Neutrophil (primary cell): ENCODE measurements around the gene OMD.

Experiments
- H3K27ac ChIP-seq: fragments of 200-600 bp; sonication (generic); 2 replicates; pipeline ENCODE4 v1.5.1; 2016; ENCODE audit warnings: mild to moderate bottlenecking, moderate library complexity
- H3K27me3 ChIP-seq: fragments of 200-600 bp; sonication (generic); 2 replicates; pipeline ENCODE4 v1.6.0; 2016; ENCODE audit warnings: mild to moderate bottlenecking
- H3K36me3 ChIP-seq: fragments of 200-600 bp; sonication (generic); 2 replicates; pipeline ENCODE4 v1.5.1; 2017
- H3K4me1 ChIP-seq, 2 experiments: fragments of 200-600 bp in 1 of 2; sonication (generic) in 1 of 2; 1 replicate in 1 of 2; 2 replicates in 1 of 2; pipeline versions ENCODE4 v1.5.1 to v1.6.1; 2013 to 2016; ENCODE audit warnings: low read depth in 1 of 2, low read length in 1 of 2, mild to moderate bottlenecking in 1 of 2, moderate library complexity in 1 of 2; ENCODE audit not compliant: control insufficient read depth in 1 of 2, insufficient read depth in 1 of 2
- H3K4me3 ChIP-seq, 2 experiments: fragments of 200-600 bp in 1 of 2; sonication (generic) in 1 of 2; 1 replicate in 1 of 2; 2 replicates in 1 of 2; pipeline ENCODE4 v1.5.1; 2013 to 2016; ENCODE audit warnings: low read depth in 1 of 2, low read length in 1 of 2, mild to moderate bottlenecking in 1 of 2, moderate library complexity in 1 of 2
- H3K9me3 ChIP-seq: fragments of 200-600 bp; sonication (generic); 2 replicates; pipeline ENCODE4 v1.5.1; 2016
- TF ChIP-seq, protein P1 (sequence below): fragments of 200-600 bp; sonication (generic); IDR thresholded peaks from 2 replicates; pipeline ENCODE4 v1.5.1; 2016; ENCODE audit warnings: antibody characterized with exemption

Gene OMD

GRCh38 chr9:92404042-92404836, 20.0 kb downstream of the OMD start, which contains the start of gene OGN:
Gene OGN (minus strand): TSS chr9:92404578. CDS start chr9:92403407, 1,171 bp downstream.
- Histone ChIP-seq H3K27ac (no peak within 1 kb of the TSS), H3K4me3 (no peak within 1 kb of the TSS), H3K27me3 (no peaks in the 10 kb centered on the region), H3K4me1 (peaks cover 7 to 9% of the 10 kb centered on the region in 2 experiments), H3K9me3 (no peaks in the 10 kb centered on the region), H3K36me3 (no peaks in the 10 kb centered on the region)
- TF ChIP-seq, protein P1, sequence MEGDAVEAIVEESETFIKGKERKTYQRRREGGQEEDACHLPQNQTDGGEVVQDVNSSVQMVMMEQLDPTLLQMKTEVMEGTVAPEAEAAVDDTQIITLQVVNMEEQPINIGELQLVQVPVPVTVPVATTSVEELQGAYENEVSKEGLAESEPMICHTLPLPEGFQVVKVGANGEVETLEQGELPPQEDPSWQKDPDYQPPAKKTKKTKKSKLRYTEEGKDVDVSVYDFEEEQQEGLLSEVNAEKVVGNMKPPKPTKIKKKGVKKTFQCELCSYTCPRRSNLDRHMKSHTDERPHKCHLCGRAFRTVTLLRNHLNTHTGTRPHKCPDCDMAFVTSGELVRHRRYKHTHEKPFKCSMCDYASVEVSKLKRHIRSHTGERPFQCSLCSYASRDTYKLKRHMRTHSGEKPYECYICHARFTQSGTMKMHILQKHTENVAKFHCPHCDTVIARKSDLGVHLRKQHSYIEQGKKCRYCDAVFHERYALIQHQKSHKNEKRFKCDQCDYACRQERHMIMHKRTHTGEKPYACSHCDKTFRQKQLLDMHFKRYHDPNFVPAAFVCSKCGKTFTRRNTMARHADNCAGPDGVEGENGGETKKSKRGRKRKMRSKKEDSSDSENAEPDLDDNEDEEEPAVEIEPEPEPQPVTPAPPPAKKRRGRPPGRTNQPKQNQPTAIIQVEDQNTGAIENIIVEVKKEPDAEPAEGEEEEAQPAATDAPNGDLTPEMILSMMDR = no peak

DNA sequence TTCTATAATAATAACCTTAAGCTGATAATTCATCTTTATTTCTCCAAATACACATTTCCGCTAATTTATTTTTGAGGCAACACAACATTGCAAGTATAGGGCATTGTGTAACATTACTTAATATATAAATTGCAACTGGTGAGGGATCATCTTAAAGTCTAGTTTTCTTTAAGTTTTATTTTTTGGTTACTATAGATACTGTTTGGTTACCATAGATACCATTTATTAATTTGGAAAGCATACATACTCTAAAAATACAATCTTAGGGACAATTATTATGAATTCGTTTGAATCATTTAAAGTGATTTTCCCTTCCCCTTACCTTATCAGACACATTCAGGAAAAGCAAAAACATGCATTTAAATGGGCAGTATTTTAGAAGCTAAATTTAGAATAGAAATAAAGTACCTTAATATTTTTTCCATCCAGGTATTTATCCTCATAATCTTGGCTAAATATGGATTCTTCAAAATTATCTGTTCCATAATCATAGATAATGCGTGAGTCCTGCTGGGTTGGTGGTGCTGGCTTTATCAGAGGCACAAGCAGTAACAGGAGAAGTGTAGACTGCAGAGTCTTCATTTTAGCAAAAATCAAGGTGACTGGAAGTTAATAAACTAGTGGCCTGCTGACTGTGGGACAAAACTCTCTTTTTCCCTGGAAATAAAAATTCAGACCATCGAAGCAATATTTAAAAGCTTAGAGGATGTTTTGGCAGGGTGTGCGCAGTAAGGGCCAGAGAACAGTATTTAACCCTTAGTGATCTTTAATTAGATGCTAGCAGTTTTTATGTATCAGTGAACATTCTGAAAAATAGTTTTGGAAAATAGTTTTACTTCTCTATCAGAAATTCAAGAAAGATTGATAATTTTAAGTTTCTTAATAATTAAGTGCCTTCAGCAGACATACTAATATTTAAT, 21.2 kb downstream of the OMD start:
- H3K4me1 ChIP-seq = peaks cover 7 to 9% of the 10 kb centered on the region in 2 experiments
- H3K27me3 ChIP-seq = no peaks in the 10 kb centered on the region
- no peaks in the 10 kb centered on the region for H3K9me3 ChIP-seq
- TF ChIP-seq, protein P1 = no peak
- H3K36me3 ChIP-seq = no peaks in the 10 kb centered on the region
- H3K4me3 ChIP-seq = no peak overlapping the region
- H3K27ac ChIP-seq = no peak overlapping the region

DNA sequence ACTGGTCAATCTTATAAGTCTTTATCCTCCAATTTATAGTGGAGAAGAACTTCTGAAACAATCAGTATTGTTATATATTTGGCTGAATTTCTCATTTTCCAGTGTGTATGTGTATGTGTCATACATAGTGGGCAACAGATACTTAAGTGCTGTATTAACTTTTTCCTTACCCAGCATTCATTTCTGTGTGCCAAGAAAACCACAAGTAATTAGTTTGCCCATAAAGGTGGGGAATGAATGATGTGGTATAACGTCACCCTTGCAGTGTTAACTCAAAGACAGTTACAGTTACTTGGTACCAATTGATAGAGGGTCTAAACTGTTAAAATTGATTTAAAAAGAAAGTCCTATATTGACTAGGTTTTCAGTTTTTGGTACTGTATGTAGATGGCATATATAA, 21.9 kb downstream of the OMD start:
- no peak overlapping the region for H3K27ac ChIP-seq
- no peaks in the 10 kb centered on the region for H3K27me3 ChIP-seq
- no peak overlapping the region for H3K4me3 ChIP-seq
- TF ChIP-seq, protein P1 = no peak
- peaks cover 7 to 9% of the 10 kb centered on the region in 2 experiments for H3K4me1 ChIP-seq
- no peaks in the 10 kb centered on the region for H3K9me3 ChIP-seq
- H3K36me3 ChIP-seq = no peaks in the 10 kb centered on the region

DNA sequence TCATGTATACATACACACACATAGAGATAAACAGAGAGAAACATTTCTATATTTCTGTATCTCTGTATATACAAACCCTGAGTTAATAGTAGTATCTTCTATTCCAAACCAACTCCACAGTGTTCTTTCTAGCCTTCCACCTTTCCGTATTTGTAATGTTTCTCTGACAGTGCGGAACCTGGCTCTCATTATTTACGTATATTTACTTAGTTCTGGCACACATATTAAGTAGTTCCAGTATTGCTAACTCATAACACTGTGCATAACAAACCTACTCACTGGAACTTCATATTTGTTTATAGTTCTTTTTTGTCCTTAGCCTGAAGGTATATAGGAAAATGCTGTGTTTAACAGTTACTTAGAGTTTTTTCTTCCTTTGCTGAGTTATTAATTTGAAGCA, 26.4 kb downstream of the OMD start:
- no peaks in the 10 kb centered on the region for H3K4me1 ChIP-seq
- no peaks in the 10 kb centered on the region for H3K36me3 ChIP-seq
- TF ChIP-seq, protein P1 = no peak
- no peaks in the 10 kb centered on the region for H3K9me3 ChIP-seq
- H3K27ac ChIP-seq = no peak overlapping the region
- H3K4me3 ChIP-seq = no peak overlapping the region
- no peaks in the 10 kb centered on the region for H3K27me3 ChIP-seq

- H3K27me3 ChIP-seq = no peaks in the 10 kb centered on the region
- no peak overlapping the region for H3K27ac ChIP-seq
- H3K9me3 ChIP-seq = no peaks in the 10 kb centered on the region
- no peaks in the 10 kb centered on the region for H3K36me3 ChIP-seq
- no peaks in the 10 kb centered on the region for H3K4me1 ChIP-seq
- no peak overlapping the region for H3K4me3 ChIP-seq
- TF ChIP-seq, protein P1 = no peak
These were observed 28.7 kb downstream of the OMD start for GRCh38 chr9:92395617-92396016.
